Retina (tissue), 1 donor: ENCODE results near the gene PPP1R12A.
"Not testable (repeated sequence)": the region's sequence is repeated elsewhere in the genome, so short reads cannot be mapped to it uniquely, and the experiment has no call there.

Experiments
- DNase-seq: peaks from one replicate; pipeline ENCODE4 v3.0.0-alpha.2; 2016

PPP1R12A gene

GRCh38 chr12:79935021-79935623 lies at the start of gene PPP1R12A:
TSS of gene PPP1R12A (minus strand) at chr12:79935097. CDS start at chr12:79934931, 166 bp downstream.
- peak; percentile 98 for DNase-seq

GRCh38 chr12:79983986-79984620 lies 49.2 kb upstream of the PPP1R12A start:
- no peak for DNase-seq

GRCh38 chr12:79983492-79983891 lies 48.6 kb upstream of the PPP1R12A start:
- no peak for DNase-seq

GRCh38 chr12:79982086-79983062 lies 47.5 kb upstream of the PPP1R12A start:
- no peak for DNase-seq

- no peak for DNase-seq
These were observed 43.8 kb upstream of the PPP1R12A start for GRCh38 chr12:79978692-79979091.

- DNase-seq, result not testable (repeated sequence)
These were observed 43.1 kb upstream of the PPP1R12A start for GRCh38 chr12:79977856-79978460.

GRCh38 chr12:79975143-79975542 lies 40.2 kb upstream of the PPP1R12A start:
- no peak for DNase-seq

- DNase-seq, result no peak
These were observed 38.9 kb upstream of the PPP1R12A start for GRCh38 chr12:79973801-79974200.

GRCh38 chr12:79964100-79964627 lies 29.3 kb upstream of the PPP1R12A start:
- no peak for DNase-seq

GRCh38 chr12:79961411-79961810 lies 26.5 kb upstream of the PPP1R12A start:
- no peak for DNase-seq

- no peak for DNase-seq
These were observed 24.6 kb upstream of the PPP1R12A start for GRCh38 chr12:79959484-79959883.

GRCh38 chr12:79956896-79957295 lies 22.0 kb upstream of the PPP1R12A start:
- DNase-seq, result no peak

- no peak for DNase-seq
These were observed 20.7 kb upstream of the PPP1R12A start for GRCh38 chr12:79955561-79955960.

- DNase-seq, result no peak
These were observed 19.2 kb upstream of the PPP1R12A start for GRCh38 chr12:79954037-79954610.

- no peak for DNase-seq
These were observed 14.2 kb upstream of the PPP1R12A start for GRCh38 chr12:79949098-79949497.

- no peak for DNase-seq
These were observed 10.5 kb upstream of the PPP1R12A start for GRCh38 chr12:79945433-79945832.

GRCh38 chr12:79944565-79944964 lies 9.7 kb upstream of the PPP1R12A start:
- DNase-seq, result no peak

GRCh38 chr12:79942846-79943245 lies 7.9 kb upstream of the PPP1R12A start:
- not testable (repeated sequence) for DNase-seq

GRCh38 chr12:79939728-79940310 lies 4.9 kb upstream of the PPP1R12A start:
- DNase-seq, result no peak

GRCh38 chr12:79938843-79939242 lies 3.9 kb upstream of the PPP1R12A start:
- no peak for DNase-seq

- DNase-seq, result no peak
These were observed 1.8 kb upstream of the PPP1R12A start for GRCh38 chr12:79936670-79937069.
